CD4-positive, CD25-positive, alpha-beta regulatory T cell (primary cell): ENCODE results near the gene KCTD3. TPM values are rescaled to one million over a fixed set of nuclear protein-coding genes. Genes with fewer than 3 reads are reported as not detected.

Experiments
- ATAC-seq, 2 donors: fragments of 150-1000 bp; cut with Tn5 transposase; one replicate each; pipeline ENCODE4 v1.10.0; 2021; ENCODE audit warnings: low read depth in 2 of 2, moderate number of reproducible peaks in 2 of 2, moderate library complexity in 1 of 2
- DNase-seq, 3 donors: peaks; one replicate each; pipeline versions ENCODE4 v3.0.0 to v3.0.0-alpha.2; 2012 to 2022; ENCODE audit warnings: mixed read lengths in 1 of 3
- H3K27ac ChIP-seq: one replicate; pipeline ENCODE4 v1.7.0; 2013; ENCODE audit warnings: mild to moderate bottlenecking, low read length; ENCODE audit not compliant: insufficient read depth, poor library complexity, severe bottlenecking
- H3K27me3 ChIP-seq: one replicate; pipeline ENCODE4 v1.7.0; 2013; ENCODE audit warnings: low read length; ENCODE audit not compliant: control insufficient read depth, insufficient read depth
- H3K36me3 ChIP-seq: one replicate; pipeline ENCODE4 v1.7.0; 2013; ENCODE audit warnings: mild to moderate bottlenecking, low read length, moderate library complexity; ENCODE audit not compliant: control insufficient read depth, insufficient read depth
- H3K4me1 ChIP-seq: 2 replicates; pipeline ENCODE4 v1.7.0; 2013; ENCODE audit warnings: mild to moderate bottlenecking, low read length; ENCODE audit not compliant: insufficient read depth, control insufficient read depth, poor library complexity, severe bottlenecking
- H3K4me3 ChIP-seq: one replicate; pipeline ENCODE4 v1.7.0; 2013; ENCODE audit warnings: low read depth, mild to moderate bottlenecking, low read length, moderate library complexity
- H3K9me3 ChIP-seq, 2 experiments: 1 replicate in 1 of 2; 2 replicates in 1 of 2; pipeline ENCODE4 v1.7.0; 2013; ENCODE audit warnings: low read length in 2 of 2, mild to moderate bottlenecking in 1 of 2, moderate library complexity in 1 of 2; ENCODE audit not compliant: control insufficient read depth in 2 of 2
- H3K27ac Mint-ChIP-seq, 3 donors: one replicate each; pipeline ENCODE4 v1.8.0; 2020 to 2022; ENCODE audit warnings: mild to moderate bottlenecking in 3 of 3, mixed read lengths in 3 of 3, moderate library complexity in 2 of 3
- H3K27me3 Mint-ChIP-seq: one replicate; pipeline ENCODE4 v1.8.0; 2022; ENCODE audit warnings: mild to moderate bottlenecking, mixed read lengths
- H3K36me3 Mint-ChIP-seq: one replicate; pipeline ENCODE4 v1.8.0; 2020; ENCODE audit warnings: mixed read lengths
- H3K4me1 Mint-ChIP-seq, 4 donors: one replicate each; pipeline ENCODE4 v1.8.0; 2020 to 2022; ENCODE audit warnings: mixed read lengths in 4 of 4, mild to moderate bottlenecking in 1 of 4
- H3K4me3 Mint-ChIP-seq, 4 donors: one replicate each; pipeline ENCODE4 v1.8.0; 2020 to 2022; ENCODE audit warnings: mild to moderate bottlenecking in 4 of 4, mixed read lengths in 4 of 4, moderate library complexity in 3 of 4
- H3K9me3 Mint-ChIP-seq, 7 donors: one replicate each; pipeline ENCODE4 v1.8.0; 2020 to 2022; ENCODE audit warnings: mixed read lengths in 7 of 7, mild to moderate bottlenecking in 3 of 7, moderate library complexity in 2 of 7
- polyA plus RNA-seq, 4 donors: library from polyadenylated mRNA; unstranded; fragments of 300-500 nt; fragmentation: Illumina TruSeq; gene quantifications; one replicate each; pipeline ENCODE4 v1.2.3, GENCODE V29; 2021
- total RNA-seq: library from RNA; stranded (reverse); gene quantifications from one replicate; pipeline ENCODE4 v1.2.3, GENCODE V29; 2022

KCTD3 gene
- total and polyA plus RNA-seq, 5 donors from 2014 or later, result 0.22 to 0.39 (median 0.24) TPM; not detected in 2

GRCh38 chr1:215650446-215651149 lies 83.5 kb downstream of the KCTD3 start:
- Histone ChIP-seq H3K27ac (no peak overlapping the region), H3K9me3 (no peaks in the 10 kb centered on the region), H3K36me3 (no peaks in the 10 kb centered on the region), H3K4me1 (no peaks in the 10 kb centered on the region), H3K27me3 (no peaks in the 10 kb centered on the region), H3K4me3 (no peak overlapping the region)
- Mint-ChIP-seq H3K27me3 (no peaks in the 10 kb centered on the region), H3K9me3 (peaks cover 0 to 10% (median 0%) of the 10 kb centered on the region in 7 donors), H3K4me3 (no peak overlapping the region), H3K27ac (no peak overlapping the region), H3K36me3 (no peaks in the 10 kb centered on the region), H3K4me1 (no peaks in the 10 kb centered on the region)
- DNase-seq, result no peak
- no peak for ATAC-seq

- Mint-ChIP-seq H3K27ac (no peak overlapping the region), H3K9me3 (peaks cover 0 to 5% (median 0%) of the 10 kb centered on the region in 7 donors), H3K4me3 (no peak overlapping the region), H3K4me1 (no peaks in the 10 kb centered on the region), H3K27me3 (no peaks in the 10 kb centered on the region), H3K36me3 (no peaks in the 10 kb centered on the region)
- no peak for DNase-seq
- ATAC-seq, result no peak
- H3K27ac ChIP-seq, result no peak overlapping the region
- H3K9me3 ChIP-seq, result no peaks in the 10 kb centered on the region
- H3K4me1 ChIP-seq, result no peaks in the 10 kb centered on the region
- no peaks in the 10 kb centered on the region for H3K36me3 ChIP-seq
- H3K27me3 ChIP-seq, result no peaks in the 10 kb centered on the region
- H3K4me3 ChIP-seq, result no peak overlapping the region
These were observed 84.8 kb downstream of the KCTD3 start for GRCh38 chr1:215651867-215652266.

- H3K4me1 ChIP-seq, result no peaks in the 10 kb centered on the region
- no peak overlapping the region for H3K27ac ChIP-seq
- Mint-ChIP-seq H3K27ac (no peak overlapping the region), H3K36me3 (no peaks in the 10 kb centered on the region), H3K4me3 (no peak overlapping the region), H3K9me3 (peaks cover 0 to 5% (median under 1%) of the 10 kb centered on the region in 7 donors), H3K4me1 (no peaks in the 10 kb centered on the region), H3K27me3 (no peaks in the 10 kb centered on the region)
- H3K36me3 ChIP-seq, result no peaks in the 10 kb centered on the region
- H3K27me3 ChIP-seq, result no peaks in the 10 kb centered on the region
- ATAC-seq, result no peak
- no peaks in the 10 kb centered on the region for H3K9me3 ChIP-seq
- DNase-seq, result no peak
- no peak overlapping the region for H3K4me3 ChIP-seq
These were observed 85.3 kb downstream of the KCTD3 start for GRCh38 chr1:215652371-215652770.

- Histone ChIP-seq H3K36me3 (no peaks in the 10 kb centered on the region), H3K4me1 (no peaks in the 10 kb centered on the region), H3K9me3 (no peaks in the 10 kb centered on the region), H3K27ac (no peak overlapping the region), H3K4me3 (no peak overlapping the region), H3K27me3 (no peaks in the 10 kb centered on the region)
- ATAC-seq, result no peak
- Mint-ChIP-seq H3K4me3 (no peak overlapping the region), H3K27me3 (no peaks in the 10 kb centered on the region), H3K36me3 (no peaks in the 10 kb centered on the region), H3K9me3 (peaks cover 0 to 9% (median 4%) of the 10 kb centered on the region in 7 donors), H3K4me1 (no peaks in the 10 kb centered on the region), H3K27ac (no peak overlapping the region)
- no peak for DNase-seq
These were observed 89.9 kb downstream of the KCTD3 start for GRCh38 chr1:215657047-215657446.

- Histone ChIP-seq H3K27ac (no peak overlapping the region), H3K4me1 (no peaks in the 10 kb centered on the region), H3K27me3 (no peaks in the 10 kb centered on the region), H3K4me3 (no peak overlapping the region), H3K36me3 (no peaks in the 10 kb centered on the region), H3K9me3 (no peaks in the 10 kb centered on the region)
- Mint-ChIP-seq H3K4me3 (no peak overlapping the region), H3K27ac (no peak overlapping the region), H3K4me1 (no peaks in the 10 kb centered on the region), H3K36me3 (no peaks in the 10 kb centered on the region), H3K9me3 (peaks cover 0 to 16% (median 4%) of the 10 kb centered on the region in 7 donors), H3K27me3 (no peaks in the 10 kb centered on the region)
- no peak for DNase-seq
- no peak for ATAC-seq
These were observed 93.2 kb downstream of the KCTD3 start for GRCh38 chr1:215660259-215660658.

GRCh38 chr1:215661033-215661432 lies 93.9 kb downstream of the KCTD3 start:
- no peaks in the 10 kb centered on the region for H3K4me1 Mint-ChIP-seq
- H3K36me3 Mint-ChIP-seq, result no peaks in the 10 kb centered on the region
- H3K4me3 ChIP-seq, result no peak overlapping the region
- H3K27ac Mint-ChIP-seq, result no peak overlapping the region
- H3K27ac ChIP-seq, result no peak overlapping the region
- no peak overlapping the region for H3K4me3 Mint-ChIP-seq
- DNase-seq (no peak), ATAC-seq (no peak)
- H3K27me3 Mint-ChIP-seq, result no peaks in the 10 kb centered on the region
- no peaks in the 10 kb centered on the region for H3K36me3 ChIP-seq
- H3K27me3 ChIP-seq, result no peaks in the 10 kb centered on the region
- no peaks in the 10 kb centered on the region for H3K4me1 ChIP-seq
- H3K9me3 Mint-ChIP-seq, result peaks cover 0 to 16% (median 4%) of the 10 kb centered on the region in 7 donors
- H3K9me3 ChIP-seq, result no peaks in the 10 kb centered on the region

- no peaks in the 10 kb centered on the region for H3K27me3 ChIP-seq
- H3K27ac Mint-ChIP-seq, result no peak overlapping the region
- no peak overlapping the region for H3K4me3 Mint-ChIP-seq
- no peaks in the 10 kb centered on the region for H3K4me1 Mint-ChIP-seq
- no peaks in the 10 kb centered on the region for H3K9me3 ChIP-seq
- no peaks in the 10 kb centered on the region for H3K36me3 Mint-ChIP-seq
- peaks cover 0 to 10% (median 0%) of the 10 kb centered on the region in 7 donors for H3K9me3 Mint-ChIP-seq
- DNase-seq (no peak), ATAC-seq (no peak)
- no peaks in the 10 kb centered on the region for H3K36me3 ChIP-seq
- H3K4me1 ChIP-seq, result no peaks in the 10 kb centered on the region
- H3K27me3 Mint-ChIP-seq, result no peaks in the 10 kb centered on the region
- H3K4me3 ChIP-seq, result no peak overlapping the region
- no peak overlapping the region for H3K27ac ChIP-seq
These were observed 98.1 kb downstream of the KCTD3 start for GRCh38 chr1:215665215-215665614.

GRCh38 chr1:215667761-215668160 lies 100.7 kb downstream of the KCTD3 start:
- Mint-ChIP-seq H3K27me3 (no peaks in the 10 kb centered on the region), H3K36me3 (no peaks in the 10 kb centered on the region), H3K27ac (no peak overlapping the region), H3K9me3 (peaks cover 0 to 10% (median 0%) of the 10 kb centered on the region in 7 donors), H3K4me1 (no peaks in the 10 kb centered on the region), H3K4me3 (no peak overlapping the region)
- no peaks in the 10 kb centered on the region for H3K4me1 ChIP-seq
- H3K27me3 ChIP-seq, result no peaks in the 10 kb centered on the region
- H3K36me3 ChIP-seq, result no peaks in the 10 kb centered on the region
- H3K9me3 ChIP-seq, result no peaks in the 10 kb centered on the region
- no peak overlapping the region for H3K4me3 ChIP-seq
- ATAC-seq, result no peak
- DNase-seq, result no peak
- no peak overlapping the region for H3K27ac ChIP-seq
